Endothelial cell (in vitro differentiated cells): Measurements from ENCODE around the gene ARL3. TPM values are rescaled to one million over a fixed set of nuclear protein-coding genes. Genes with fewer than 3 reads are reported as not detected.

ENCODE experiments used
- DNase-seq: peaks from one replicate; pipeline ENCODE4 v3.0.0; 2021; ENCODE audit warnings: low spot score
- H3K27ac Mint-ChIP-seq: one replicate; pipeline ENCODE4 v1.8.0; 2021; ENCODE audit warnings: mixed read lengths, inconsistent platforms; ENCODE audit not compliant: unreplicated experiment
- H3K27me3 Mint-ChIP-seq: one replicate; pipeline ENCODE4 v1.8.0; 2021; ENCODE audit warnings: mild to moderate bottlenecking, moderate library complexity, mixed read lengths, inconsistent platforms; ENCODE audit not compliant: unreplicated experiment
- H3K36me3 Mint-ChIP-seq: one replicate; pipeline ENCODE4 v1.8.0; 2021; ENCODE audit warnings: mild to moderate bottlenecking, low read depth, mixed read lengths, inconsistent platforms; ENCODE audit not compliant: unreplicated experiment
- H3K4me1 Mint-ChIP-seq: one replicate; pipeline ENCODE4 v1.8.0; 2021; ENCODE audit warnings: mild to moderate bottlenecking, mixed read lengths, inconsistent platforms; ENCODE audit not compliant: unreplicated experiment
- H3K4me3 Mint-ChIP-seq: one replicate; pipeline ENCODE4 v1.8.0; 2021; ENCODE audit warnings: mild to moderate bottlenecking, mixed read lengths, inconsistent platforms; ENCODE audit not compliant: unreplicated experiment
- H3K9me3 Mint-ChIP-seq: one replicate; pipeline ENCODE4 v1.8.0; 2021; ENCODE audit warnings: mixed read lengths, inconsistent platforms; ENCODE audit not compliant: unreplicated experiment
- CTCF ChIP-seq: fragments of 200-600 bp; sonication (generic); IDR thresholded peaks from one replicate; pipeline ENCODE4 v1.5.0; 2021; ENCODE audit warnings: antibody characterized with exemption; ENCODE audit not compliant: unreplicated experiment
- total RNA-seq: library from RNA; stranded (reverse); fragmentation: NEBNext Ultra II Directional; extraction: Animal tissue kit (Norgen Biotek cat#: 25700); gene quantifications from one replicate; pipeline ENCODE4 v1.2.1, GENCODE V29; 2021; ENCODE audit not compliant: unreplicated experiment

Gene ARL3
- total RNA-seq, 1 donor from 2014 or later: 9.0 TPM

- Mint-ChIP-seq H3K36me3 (peaks cover 64% of the 10 kb centered on the region), H3K4me1 (peaks cover 64% of the 10 kb centered on the region), H3K27ac (no peak overlapping the region), H3K4me3 (peak overlapping the region; percentile 79), H3K9me3 (no peaks in the 10 kb centered on the region), H3K27me3 (peaks cover 25% of the 10 kb centered on the region)
- no peak for DNase-seq
- no peak for TF ChIP-seq CTCF
These were observed 63.3 kb downstream of the ARL3 start for GRCh38 chr10:102650655-102651454.

GRCh38 chr10:102649797-102650654 lies 64.2 kb downstream of the ARL3 start:
- Mint-ChIP-seq H3K4me3 (peak overlapping the region; percentile 79), H3K36me3 (peaks cover 66% of the 10 kb centered on the region), H3K27ac (no peak overlapping the region), H3K4me1 (peaks cover 64% of the 10 kb centered on the region), H3K9me3 (no peaks in the 10 kb centered on the region), H3K27me3 (peaks cover 31% of the 10 kb centered on the region)
- DNase-seq: no peak
- TF ChIP-seq CTCF: no peak

- peaks cover 31% of the 10 kb centered on the region for H3K27me3 Mint-ChIP-seq
- DNase-seq: no peak
- H3K27ac Mint-ChIP-seq: no peak overlapping the region
- no peak for TF ChIP-seq CTCF
- H3K4me1 Mint-ChIP-seq: peaks cover 64% of the 10 kb centered on the region
- H3K9me3 Mint-ChIP-seq: no peaks in the 10 kb centered on the region
- peak overlapping the region; percentile 100 for H3K4me3 Mint-ChIP-seq
- peaks cover 61% of the 10 kb centered on the region for H3K36me3 Mint-ChIP-seq
These were observed 65.1 kb downstream of the ARL3 start for GRCh38 chr10:102648889-102649796.

GRCh38 chr10:102648269-102648888 lies 65.8 kb downstream of the ARL3 start:
- peaks cover 26% of the 10 kb centered on the region for H3K27me3 Mint-ChIP-seq
- no peak overlapping the region for H3K27ac Mint-ChIP-seq
- no peak for DNase-seq
- peak overlapping the region; percentile 100 for H3K4me3 Mint-ChIP-seq
- H3K36me3 Mint-ChIP-seq: peaks cover 53% of the 10 kb centered on the region
- no peak for TF ChIP-seq CTCF
- peaks cover 60% of the 10 kb centered on the region for H3K4me1 Mint-ChIP-seq
- H3K9me3 Mint-ChIP-seq: no peaks in the 10 kb centered on the region
